HEK293T (cell line): ENCODE data around the gene RTKN2.

Experiments used
- ARNT ChIP-seq: fragments of 450-650 bp; IDR thresholded peaks from 2 replicates; pipeline ENCODE4 v1.6.1; 2017; ENCODE audit warnings: mild to moderate bottlenecking
- ELF4 ChIP-seq: fragments of 450-650 bp; IDR thresholded peaks from 2 replicates; pipeline ENCODE4 v1.6.1; 2017; ENCODE audit warnings: antibody characterized with exemption
- FOXK2 ChIP-seq: fragments of 450-650 bp; IDR thresholded peaks from 2 replicates; pipeline ENCODE4 v1.6.1; 2016; ENCODE audit warnings: mild to moderate bottlenecking

DNA sequence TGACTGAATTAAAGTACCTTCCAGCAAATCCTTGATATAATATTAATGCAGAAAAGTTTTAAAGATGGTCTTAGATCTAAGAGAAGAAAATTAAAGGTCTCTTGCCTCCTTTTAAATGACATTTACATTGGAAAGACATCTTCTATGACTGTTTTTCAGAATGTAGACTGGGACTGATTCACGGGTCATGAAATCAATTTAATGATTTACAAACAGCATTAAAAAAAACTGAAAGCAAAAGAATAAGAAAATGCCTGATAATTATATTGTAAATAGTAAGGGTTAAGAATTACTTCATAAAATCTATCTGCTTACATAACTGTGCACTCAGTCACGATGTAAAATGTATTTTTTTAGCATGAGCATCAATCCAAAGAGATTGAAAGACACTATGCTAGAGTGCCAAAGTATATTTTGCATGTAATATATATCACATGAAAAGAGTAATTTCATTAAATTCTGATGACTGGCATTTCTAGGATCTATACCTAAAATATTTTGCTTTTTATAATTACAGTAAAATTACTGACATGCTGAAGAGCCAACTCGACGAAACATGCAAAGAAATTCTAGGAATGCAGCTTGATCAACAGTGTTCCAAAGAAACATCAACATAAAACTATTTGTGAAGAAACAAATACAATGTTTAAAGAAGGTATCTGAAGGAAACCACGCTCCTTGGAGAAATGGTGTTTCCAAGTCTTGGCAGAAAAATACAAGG lies 35.1 kb downstream of the RTKN2 start:
- TF ChIP-seq ELF4 (no peak), FOXK2 (no peak), ARNT (no peak)
